Measurements from ENCODE around the gene MOXD1.
"Not testable (repeated sequence)": the region's sequence is repeated elsewhere in the genome, so short reads cannot be mapped to it uniquely, and the experiment has no call there.

Gene MOXD1

DNA sequence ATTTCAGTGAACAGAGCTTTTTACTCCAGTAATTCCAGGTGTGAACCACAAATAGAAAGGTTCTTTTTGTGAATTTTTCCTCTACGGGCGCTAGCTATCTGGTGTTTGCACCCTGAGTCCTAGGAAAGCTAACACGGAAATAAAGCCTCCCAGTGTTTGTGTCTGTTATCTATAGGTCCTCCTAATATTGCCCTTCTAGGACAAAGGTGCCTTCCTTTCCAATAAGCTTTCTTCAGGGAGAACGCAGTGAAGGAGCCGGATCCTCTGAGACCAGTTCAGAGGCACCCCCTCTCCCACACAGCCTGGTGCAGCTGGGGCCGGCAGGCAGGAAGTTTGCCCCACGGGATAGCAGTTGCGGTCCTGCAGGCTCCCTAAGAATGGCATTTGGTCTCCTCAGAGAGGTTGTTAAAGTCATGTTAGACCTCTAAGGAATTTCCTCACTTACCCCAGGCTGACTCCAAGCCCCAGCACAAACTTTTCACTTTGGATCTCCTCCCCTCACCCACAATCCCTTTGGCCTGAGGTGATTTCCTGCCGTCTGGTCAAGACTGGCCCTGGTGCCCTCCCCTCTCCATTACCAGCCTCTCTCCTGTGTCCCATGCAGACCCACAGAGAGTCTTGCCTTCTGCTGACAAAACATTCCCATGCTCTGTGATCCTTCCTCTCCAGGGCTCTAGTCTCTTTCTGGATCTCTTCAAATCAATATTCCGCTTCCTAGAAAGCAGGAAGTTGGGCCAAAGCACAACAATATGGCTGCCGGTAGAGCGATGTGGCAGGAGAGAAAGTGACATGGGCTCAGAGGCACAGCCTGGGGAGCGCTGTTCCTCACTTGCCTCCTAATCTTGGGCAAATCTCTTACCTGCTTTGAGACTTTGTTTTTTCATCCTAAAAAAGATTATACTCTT, 126.0 kb downstream of the MOXD1 start:
- no peak for DNase-seq

DNA sequence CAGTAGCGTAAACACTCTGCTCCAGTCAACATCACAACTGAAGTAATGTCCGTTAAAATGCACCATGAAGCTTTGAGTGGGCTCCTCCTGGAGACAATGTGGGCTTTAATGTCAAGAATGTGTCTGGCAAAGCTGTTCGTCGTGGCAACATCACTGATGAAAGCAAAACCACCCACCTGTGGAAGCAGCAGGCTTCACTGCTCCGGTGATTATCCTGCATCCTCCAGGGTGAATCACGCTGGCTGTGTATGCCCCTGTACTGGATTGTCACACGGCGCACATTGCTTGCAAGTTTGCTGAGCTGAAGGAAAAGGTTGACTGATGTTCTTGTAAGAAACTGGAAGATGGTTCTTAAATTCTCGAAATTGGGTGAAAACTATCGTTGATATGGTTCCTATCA, 128.5 kb downstream of the MOXD1 start:
- no peak for DNase-seq

DNA sequence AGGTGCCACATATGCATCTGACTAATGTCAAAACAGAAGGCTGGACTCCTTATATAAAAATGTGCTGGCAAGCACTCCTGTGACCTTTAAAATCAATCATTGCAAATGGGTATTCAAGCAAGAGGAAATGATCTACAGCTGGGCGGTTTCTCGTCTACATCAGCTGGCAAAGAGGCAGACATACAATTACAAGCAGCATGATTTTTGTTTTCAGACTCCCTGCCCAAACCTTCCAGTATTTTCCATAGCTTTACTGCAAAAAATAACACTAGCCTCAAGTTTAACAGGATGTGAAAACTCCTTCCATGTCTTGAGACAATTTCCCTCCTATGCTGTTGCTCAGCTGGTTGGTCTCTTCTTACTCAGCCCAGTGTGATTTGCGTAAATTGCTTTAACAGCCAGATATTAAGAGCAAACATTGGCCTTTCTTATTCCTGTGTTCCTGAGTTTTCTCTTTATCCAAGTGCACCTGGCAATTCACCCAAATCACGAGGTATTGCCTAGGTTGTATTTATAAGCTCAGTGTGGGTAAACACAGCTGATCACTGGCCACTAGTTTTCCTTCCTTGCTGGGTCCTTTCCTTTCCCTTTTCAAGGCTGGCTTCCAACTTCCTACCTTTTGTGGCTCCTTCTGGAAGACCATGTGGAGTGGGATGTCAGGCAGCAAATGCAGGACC, 130.4 kb downstream of the MOXD1 start:
- DNase-seq = no peak

DNA sequence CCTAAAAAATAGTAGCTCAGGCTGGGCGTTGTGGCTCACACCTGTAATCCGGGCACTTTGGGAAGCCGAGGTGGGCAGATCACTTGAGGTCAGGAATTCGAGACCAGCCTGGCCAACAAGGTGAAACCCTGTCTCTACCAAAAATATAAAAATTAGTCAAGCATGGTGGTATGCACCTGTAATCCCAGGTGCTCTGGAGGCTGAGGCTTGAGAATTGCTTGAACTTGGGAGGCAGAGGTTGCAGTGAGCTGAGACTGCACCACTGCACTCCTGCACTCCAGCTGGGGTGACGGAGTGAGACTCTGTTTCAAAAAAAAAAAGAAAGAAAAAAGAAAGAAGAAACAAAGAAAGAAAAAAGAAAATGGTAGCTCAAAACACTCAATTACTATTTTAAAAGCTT, 132.6 kb downstream of the MOXD1 start:
- not testable (repeated sequence) for DNase-seq

DNA sequence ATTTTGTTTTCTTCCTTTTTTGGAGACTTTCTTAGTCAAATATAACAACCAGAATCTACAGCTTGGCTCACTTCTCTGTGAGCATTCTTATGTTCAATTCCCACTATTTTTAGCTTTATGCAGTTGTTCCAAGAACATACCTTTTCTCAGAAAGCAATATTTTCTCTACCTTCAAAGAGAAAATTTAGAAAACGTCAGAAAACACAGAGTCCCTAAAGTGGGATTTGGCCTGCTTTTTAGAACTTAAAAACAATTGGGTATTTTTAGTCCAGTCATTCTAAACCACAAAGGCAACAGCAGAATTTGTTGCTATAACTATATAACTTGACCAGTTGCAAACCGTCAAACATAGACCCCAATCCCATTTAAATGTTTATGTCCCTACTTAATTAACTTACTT, 133.1 kb downstream of the MOXD1 start:
- no peak for DNase-seq

DNA sequence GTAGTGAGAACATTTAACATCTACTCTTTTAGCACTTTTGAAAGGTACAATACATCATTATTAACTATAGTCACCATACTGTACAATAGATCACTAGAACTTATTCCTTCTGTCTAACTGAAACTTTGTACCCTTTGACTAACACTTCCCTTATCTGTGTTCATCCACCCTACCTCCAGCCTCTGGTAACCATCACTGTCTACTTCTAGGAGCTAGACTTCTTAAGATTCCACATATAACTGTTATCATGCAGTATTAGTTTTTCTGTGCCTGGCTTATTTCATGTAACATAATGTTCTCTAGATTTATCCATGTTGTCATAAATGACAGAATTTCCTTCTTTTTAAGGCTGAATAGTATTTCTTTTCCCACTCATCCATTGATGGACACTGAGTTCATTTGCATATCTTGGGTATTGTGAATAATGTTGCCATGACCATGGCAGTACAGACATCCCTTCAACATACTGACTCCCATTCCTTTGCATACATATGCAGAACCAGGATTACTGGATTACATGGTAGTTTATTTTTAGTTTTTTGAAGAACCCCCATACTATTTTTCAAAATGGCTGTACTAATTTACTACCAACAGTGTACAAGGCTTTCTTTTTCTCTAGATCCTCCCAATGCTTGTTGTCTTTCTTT, 135.7 kb downstream of the MOXD1 start:
- DNase-seq = no peak

DNA sequence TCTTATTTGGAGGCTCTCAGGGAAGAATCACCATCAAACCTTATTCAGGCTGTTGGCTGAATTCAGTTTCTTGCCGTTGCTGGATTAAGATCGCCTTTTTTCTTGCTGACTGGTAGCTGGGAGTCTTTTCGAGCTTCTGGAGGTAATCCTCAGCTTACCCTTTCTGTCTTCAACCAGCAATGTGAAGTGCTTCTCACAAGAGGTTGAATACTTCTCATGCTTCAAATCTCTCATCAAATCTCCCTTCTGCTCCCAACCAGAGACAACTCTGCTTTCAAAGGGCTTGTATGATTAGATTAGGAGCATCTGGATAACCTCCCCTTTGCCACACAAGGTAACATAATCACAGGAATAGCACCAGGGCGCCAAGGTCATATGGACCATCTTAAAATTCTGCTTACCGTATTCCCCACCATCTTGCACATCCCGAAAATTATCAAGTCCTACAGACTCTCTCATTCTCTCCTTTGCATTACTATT, 137.2 kb downstream of the MOXD1 start:
- no peak for DNase-seq

DNA sequence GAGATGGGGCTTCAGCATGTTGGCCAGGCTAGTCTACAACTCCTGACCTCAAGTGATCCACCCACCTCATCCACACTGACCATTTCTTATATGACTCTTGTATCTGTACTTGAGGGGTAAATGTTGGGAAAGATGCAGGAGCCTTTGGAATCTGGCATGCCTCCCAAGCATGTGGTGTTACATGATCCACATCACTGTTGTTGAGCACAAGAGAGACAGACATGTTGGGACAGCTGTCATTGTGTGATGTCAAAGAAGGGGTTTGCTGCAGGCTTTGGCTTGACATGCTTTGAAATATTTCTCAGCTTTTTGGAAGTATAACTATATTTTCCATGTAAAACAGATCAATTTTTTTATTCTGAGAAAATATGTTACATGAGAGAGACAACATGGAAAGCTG, 139.9 kb downstream of the MOXD1 start:
- DNase-seq = no peak

DNA sequence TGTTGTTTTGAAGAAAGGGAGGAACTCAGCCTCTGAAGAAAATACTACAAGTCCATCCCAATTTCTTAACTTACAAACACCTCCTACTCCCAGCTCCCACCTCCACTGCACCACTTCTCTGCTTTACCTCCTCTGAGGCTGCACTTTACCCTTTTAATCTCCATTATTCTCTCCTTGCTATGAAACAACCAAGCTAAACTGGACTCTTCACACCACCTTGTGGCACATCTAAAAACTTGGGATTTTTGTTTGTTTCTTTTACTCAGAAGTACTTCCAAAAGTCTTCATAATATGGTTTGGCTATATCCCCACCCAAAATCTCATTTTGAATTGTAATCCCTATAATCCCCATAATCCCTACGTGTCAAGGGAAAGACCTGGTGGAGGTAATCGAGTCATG, 142.2 kb downstream of the MOXD1 start:
- DNase-seq = no peak

DNA sequence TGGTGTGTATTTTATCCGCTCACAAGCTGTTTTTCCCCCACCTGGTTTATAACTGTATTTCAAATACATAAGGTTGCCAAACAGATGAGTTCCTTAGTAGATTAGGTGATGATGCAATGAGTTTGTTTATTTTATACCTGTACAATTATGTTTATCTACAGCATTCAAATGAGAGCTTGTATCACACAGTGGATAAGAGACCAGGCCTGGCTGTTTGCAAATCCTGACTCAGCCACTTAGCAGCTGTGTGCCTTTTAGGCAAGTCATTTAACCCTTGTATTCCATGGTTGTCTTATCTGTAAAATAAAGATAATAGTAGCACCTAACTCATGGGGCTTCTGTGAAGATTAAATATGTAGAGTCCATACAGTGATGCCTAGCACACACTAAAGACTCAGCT, 143.7 kb downstream of the MOXD1 start:
- no peak for DNase-seq

DNA sequence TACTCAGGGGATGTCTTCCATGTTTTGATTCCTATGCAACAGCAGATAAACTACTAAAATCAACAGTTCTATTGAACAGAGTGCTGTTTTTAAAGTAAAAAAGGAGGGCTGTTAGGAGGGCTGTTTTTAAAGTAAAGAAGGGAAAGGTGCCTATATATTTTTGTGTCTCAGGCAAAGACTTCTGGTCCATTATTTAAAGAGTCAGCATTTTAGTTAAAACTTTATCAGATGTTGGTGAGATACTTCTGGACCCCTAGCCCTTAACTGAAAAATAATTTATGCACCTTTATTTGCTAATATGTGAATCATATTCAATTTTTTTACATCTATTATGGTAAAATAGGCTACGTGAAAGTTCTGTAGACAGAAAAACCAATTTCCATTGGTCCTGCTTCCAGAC, 144.8 kb downstream of the MOXD1 start:
- DNase-seq = no peak

DNA sequence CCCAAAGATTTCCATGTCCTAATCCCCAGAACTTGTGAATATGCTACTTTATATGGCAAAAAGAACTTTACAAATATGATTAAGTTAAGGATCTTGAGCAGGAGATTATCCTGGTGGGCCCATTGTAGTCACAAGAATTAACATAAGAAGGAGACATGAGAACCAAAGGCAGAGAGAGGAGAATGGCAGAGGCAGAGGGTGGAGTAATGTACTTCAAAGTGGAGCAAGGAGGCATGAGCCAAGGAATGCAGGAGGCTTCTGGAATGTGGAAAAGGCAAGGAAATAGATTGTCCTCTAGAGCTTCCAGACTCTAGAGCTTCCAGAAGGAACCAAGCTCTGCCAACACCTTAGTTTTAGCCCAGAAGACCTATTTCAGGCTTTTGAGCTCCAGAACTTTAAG, 147.4 kb downstream of the MOXD1 start:
- DNase-seq = no peak

DNA sequence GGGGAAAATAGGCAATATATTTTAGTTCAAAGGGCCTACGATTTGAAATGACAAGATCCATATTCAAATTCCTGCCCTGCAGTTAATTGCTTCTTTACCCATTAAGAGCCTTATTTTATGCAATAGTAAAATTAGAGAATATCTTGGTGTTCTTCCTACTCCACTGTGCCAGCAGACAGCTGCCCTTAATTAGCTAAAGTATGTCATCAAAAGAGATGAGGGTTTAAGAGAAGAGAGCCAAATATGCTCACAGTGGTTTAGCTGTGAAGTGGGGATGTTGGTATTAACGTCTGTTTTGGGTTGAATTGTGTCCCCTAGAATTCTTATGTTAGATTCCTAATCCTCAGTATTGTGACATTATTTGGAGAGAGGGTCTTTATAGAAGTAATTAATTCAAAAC, 148.1 kb downstream of the MOXD1 start:
- DNase-seq = no peak

DNA sequence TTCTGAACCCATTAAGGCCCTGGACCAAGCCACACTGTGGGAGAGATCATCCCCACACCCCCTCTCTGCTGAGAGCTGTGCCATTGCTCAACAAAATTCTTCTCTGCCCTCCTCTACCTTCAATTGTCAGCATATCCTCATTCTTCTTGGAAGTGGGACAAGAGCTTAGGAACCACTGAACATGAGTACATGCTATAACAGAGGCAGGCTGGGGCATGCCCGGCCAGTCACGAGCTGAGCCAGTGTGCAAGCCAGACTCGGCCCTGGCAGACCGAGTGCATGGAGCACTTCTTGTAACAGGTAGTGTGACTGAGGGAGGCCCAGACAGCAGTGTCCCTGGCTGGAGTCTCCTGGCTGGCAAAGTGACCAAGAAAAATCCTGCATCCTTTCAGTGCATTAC, 149.2 kb downstream of the MOXD1 start:
- DNase-seq = no peak

DNA sequence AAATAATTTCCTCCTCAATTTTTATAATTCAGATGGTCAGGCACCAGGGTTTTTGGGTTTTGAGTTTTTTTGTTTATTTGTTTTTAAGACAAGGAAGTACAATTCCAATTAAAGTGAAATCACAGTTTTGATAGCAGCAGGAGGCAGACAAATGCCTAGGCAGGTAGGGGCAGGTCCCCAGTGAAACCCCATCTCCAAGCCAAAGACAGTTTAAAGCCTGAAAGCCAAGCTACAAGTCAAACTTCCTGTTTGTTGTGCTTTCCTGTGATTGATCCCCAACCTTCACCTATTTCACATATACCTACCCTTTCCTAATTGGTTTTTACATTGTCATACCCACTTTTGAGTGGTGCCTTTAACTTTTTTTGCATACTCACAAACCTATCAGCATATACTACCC, 149.6 kb downstream of the MOXD1 start:
- no peak for DNase-seq

DNA sequence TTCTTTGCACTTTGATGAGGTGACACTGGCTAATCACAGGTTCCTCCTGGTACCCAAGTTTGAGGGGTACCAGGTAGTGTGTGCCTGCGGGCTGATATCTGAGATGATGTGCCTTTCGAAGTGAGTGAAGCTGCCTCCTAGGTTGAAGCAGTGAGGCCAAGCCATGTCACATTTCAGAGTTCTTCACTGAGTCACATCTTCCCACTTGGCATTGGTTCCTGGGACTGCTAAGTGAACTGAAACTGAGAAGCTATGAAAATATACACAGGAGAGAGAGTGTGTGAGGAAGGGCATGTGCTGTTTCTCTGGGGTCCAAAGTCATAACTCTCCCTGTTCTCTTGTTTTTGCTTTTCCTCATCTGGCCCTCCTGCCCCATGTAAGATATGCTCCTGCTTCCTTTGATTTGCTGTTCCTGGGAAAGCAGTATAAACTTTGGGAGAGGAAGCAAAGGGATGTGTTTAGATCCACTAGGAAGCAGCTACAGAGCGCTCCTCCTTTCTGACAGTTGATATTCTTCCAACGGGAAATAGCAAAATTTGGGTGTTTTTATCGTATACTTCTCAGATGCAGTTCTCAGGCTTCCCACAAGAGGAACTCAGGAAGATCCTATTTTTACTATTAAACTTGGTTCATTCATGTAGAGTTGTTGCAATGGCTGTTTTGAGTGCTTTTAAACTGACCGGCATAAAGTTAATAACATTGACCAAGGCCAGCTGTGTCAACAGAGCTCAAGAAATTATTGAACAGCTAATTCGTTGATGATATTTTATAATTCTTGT, 153.7 kb downstream of the MOXD1 start:
- no peak for DNase-seq

DNA sequence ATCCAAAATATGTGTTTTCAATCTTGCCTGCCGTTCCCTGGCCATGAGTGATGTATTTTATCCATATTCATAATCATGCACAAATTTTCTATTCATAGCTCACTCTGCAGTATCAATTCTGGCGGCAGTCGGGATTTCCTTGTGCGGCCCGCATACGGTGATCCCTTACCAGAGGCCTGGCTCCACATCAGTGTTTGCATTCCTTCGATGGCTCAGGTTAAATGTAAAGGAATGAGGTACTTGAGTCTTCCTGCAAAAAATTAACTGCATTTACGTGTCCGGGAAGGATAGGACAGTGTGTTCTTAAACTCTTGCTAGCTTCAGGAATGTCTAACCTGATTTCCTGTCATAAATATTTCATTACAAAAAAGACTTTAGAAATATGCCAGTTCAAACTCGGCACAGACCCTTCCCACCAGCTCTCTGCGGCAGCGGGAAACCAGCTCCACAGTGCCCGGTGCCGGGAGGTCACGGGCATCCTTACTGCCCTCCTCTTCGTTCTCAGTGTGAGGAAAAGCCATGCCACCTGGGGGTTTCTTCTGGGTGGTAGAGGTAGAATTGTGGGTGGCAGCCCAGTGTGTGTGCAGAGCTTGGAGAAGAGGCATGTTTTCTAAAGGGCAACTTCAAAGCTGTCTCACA, 154.5 kb downstream of the MOXD1 start:
- no peak for DNase-seq

DNA sequence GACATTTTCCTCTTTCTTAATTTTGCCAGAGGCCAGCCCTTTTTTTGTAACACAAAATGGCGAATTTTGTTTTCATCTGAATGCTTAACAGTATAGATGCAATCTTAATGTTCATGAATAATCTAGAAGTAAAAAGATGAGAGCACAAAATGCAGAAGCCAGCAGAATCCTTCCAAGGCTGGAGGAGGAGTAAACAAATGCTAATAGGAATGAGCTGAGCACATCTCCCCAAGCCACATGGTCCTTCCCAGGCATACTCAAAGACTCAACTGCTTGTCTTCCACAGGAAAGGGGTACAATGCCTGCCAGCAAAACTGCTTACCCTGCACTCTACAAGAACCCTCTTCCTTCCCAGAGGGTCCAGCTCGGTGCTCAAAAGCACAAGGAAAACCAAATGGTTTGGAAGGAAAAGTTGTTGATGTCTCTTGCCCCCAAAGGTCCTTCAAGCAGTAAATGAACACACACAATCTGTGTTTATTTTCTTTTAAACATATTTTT, 155.1 kb downstream of the MOXD1 start:
- DNase-seq = no peak
